CD4-positive, alpha-beta T cell treated with Interferon alpha-2 for 1 hour (primary cell): ENCODE results near the gene LY6G6F.

Experiments used
- DNase-seq, 2 donors: peaks; one replicate each; pipeline ENCODE4 v3.0.0-alpha.2; 2020 to 2022

LY6G6F gene

DNA sequence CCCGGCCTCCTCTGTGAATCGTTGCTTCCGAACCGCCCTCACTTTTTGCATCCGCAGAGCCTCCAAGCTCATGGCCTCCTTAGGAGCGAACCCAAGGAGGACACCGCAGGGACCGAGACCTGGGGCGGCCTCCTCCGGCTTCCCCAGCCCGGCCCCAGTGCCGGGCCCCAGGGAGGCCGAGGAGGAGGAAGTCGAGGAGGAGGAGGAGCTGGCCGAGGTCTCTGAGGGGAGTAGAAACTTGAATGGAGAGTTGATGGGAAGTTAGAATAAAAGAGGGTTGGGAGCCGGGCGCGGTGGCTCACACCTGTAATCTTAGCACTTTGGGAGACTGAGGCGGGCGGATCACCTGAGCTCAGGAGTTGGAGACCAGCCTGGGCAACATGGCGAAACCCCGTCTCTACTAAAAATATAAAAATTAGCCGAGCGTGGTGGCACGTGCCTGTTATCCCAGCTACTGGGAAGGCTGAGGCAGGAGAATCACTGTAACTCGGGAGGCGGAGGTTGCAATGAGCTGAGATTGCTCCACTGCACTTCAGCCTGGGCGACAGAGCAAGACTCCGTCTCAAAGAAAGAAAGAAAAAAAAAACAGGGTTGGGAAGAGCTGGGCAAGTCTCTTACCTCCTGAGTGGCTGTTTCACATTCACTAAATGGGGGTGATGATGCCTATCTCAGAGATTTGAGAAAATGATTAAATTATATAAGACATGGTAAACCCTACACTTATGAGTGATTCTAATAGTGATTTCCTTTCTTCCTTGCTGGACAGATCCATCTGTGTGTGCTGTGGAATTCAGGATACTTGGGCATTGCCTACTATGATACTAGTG lies 33.9 kb downstream of the LY6G6F start:
- DNase-seq: no peak

- no peak for DNase-seq
Measured at GRCh38 chr6:31741815-31742214, 35.1 kb downstream of the LY6G6F start.

GRCh38 chr6:31742894-31743293 lies 36.2 kb downstream of the LY6G6F start:
- DNase-seq: no peak

DNA sequence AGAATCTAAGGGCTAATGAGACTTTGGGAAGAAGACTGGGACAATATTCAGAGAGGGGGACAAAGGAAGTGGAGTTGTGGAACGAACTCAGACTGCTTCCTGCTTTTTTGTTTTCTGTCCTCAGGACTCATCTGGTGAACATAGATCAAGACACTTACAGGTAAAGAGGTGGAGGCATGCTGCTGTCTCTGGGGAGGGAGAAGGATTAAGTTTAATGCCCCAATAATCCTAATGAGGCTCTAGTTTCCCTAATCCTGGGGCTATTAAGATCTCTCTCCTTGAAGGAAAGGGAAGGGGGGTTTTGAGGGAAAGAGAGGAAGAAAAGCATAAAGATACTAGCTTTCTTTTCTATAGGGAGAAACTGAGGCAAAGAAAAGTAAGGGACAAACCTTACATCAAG lies 37.8 kb downstream of the LY6G6F start:
- no peak for DNase-seq

- no peak for DNase-seq
Measured at GRCh38 chr6:31749301-31750036, 42.8 kb downstream of the LY6G6F start.

DNA sequence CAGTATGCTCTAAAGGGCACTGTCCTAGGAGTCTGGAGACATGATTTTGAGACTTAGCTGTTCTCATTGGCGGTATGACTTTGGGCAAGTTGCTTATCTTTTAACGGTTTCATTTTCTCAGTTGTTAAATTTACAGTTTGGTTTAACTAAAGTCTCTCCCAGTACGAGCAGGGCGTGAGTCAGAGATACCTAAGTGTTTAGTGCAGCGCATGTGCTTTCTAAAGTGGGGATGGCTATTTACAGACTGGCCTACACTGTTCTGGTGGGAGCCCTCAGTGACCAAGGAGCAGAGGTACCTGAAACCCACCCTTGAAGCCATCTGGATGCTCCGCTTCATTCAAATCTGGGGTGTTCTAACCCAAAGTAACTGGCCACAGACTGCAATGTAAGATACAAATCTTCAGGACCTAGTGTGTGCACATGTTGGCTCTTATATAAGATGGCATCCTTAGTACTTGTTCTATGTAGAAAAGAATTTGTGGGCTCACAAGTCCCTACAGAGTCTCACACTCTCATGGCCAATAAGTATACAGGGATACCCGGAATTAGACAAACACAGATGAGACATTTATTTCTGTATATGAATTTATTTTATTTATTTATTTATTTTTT lies 43.9 kb downstream of the LY6G6F start:
- DNase-seq: no peak

- no peak for DNase-seq
Measured at GRCh38 chr6:31752739-31753319, 46.2 kb downstream of the LY6G6F start.

GRCh38 chr6:31758281-31758680 lies 51.6 kb downstream of the LY6G6F start:
- no peak for DNase-seq
